HG03039 (cell line): Measurements from ENCODE around the gene PLPPR5.

Experiments
- ATAC-seq: cut with Tn5 transposase; IDR thresholded peaks from one replicate; pipeline ENCODE4 v1.9.1; 2021; ENCODE audit warnings: mild to moderate bottlenecking, moderate library complexity; ENCODE audit not compliant: unreplicated experiment

The PLPPR5 gene

DNA sequence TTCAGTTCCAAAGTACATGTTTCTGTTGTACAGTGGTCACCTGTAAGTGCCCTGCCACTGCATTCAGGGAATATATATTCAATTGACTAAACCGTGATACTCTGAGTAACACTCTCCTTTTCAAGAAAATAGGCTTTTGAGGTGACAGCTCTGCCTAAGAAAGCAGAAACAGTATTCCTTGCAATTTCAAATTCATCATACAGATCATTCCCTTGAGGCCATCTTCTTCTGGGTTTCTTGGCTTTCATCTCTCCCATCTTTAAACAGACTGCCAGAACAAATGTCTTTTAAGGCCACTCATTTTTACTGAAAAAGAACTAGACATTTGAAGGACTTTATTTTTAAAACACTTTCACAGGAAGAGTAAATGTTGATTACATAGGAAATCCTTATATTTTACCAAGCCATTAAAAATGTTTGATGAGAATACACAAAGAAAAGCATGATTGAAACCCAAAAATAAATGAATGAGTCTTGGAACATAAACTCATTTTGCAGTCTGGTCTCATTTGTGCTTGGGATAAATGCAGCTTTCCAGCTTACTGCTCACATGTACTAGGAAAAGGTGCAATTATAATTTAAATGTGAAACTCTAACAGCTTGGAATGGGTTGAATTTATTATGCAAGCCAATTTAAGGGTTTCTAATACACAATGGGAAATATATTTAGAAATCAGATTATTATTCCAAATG lies 34.7 kb downstream of the PLPPR5 start:
- ATAC-seq: no peak

DNA sequence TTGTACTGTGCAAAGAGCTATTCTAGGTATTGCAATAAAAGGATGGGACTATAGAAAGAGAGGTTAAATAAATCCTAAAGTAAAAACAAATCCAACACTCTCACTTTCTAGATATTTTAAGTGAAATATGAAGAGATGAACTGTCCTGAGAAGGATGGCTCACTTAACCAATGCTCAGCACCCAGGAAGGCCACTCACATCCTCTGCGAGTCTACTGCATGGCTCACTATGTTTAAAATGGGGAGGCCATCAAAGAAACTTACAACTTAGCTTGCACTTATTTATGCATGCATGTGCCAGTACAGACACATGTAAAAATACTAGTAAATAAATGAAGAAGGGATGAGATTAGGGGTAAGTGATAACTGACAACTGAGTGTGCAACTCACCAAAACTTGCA lies 37.5 kb downstream of the PLPPR5 start:
- no peak for ATAC-seq

DNA sequence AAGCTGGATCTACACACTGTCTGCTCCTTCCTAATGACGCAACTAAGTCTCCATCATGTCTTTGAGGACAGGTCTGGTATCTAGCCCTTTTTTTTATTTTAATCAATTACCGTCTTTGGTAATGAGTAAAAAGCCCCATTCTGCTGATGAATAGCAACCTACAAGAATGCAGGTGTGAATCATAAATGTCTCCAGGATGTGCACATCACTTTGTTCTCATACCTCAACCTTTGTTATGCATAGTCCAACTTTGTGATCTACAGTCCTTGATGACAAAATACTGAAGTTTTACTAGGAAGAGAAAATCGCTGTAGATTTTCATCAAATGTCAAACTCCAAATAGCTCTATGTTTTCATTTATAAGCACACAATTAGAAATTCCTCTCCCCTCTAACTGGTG lies 39.3 kb downstream of the PLPPR5 start:
- no peak for ATAC-seq

DNA sequence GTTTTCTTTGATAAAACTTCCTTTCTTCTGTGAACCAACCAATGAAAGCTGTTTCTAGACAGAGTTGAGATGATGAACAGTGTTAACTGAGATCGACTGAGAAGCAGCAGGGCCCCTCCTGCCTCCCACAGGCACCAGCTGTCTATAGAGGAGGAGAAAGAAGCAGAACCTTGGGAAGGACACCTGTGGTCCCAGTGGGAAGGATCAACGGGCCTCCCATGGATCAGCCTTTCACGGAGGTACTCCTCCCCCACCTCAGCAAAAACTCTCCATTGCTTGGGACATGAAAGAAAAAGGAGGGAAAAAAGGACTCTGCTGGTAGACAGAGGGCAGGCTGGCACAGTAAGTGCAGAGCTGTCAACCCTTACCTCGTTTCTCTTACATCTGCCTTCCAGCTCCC lies 40.5 kb downstream of the PLPPR5 start:
- no peak for ATAC-seq

DNA sequence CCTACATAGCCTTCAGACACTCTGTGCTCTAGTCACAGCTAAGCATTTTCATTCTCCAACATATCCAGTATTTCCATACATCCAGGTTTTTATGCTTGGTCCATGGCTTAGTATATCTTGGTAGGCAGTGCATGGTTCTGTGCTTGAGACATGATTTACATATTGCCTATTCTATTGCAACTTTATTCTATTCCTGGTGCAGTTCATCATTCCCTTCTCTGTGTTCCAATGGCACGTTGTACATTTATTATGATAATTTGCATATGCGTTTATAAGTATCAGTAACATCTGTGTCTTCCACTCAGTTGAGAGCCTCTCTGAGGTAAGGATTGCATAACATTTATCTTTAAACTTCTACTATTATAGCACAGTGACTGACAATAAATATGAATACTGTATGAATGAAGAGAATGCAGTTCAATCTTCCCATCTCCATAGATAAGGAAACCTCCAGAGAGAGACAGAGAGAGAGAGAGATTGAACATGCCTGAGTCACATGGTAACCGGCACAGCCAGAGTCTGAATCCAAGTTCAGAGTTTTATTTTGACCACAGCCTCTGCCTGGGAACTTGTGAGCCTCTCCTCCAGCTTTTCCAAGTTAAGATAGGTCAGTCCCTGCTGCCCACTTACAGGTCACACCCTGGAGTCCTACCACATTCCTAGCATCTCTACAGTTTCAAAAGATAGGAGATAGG lies 41.5 kb downstream of the PLPPR5 start:
- ATAC-seq: no peak

DNA sequence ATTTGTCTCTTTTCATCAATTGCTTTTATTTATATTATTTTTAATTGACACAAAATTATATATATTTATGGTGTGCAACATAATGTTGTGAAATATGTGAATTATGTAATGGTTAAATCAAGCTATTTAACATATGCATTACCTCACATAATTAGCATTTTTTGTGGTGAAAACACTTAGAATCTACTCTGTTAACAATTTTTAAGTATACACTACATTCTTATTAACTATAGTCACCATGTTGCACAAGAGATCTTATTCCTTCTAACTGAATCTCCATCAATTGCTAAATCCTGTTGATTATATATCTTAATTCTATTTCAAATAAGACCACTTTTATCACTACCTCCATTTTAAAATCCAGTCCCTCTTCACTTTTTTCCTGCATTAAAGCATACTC lies 42.5 kb downstream of the PLPPR5 start:
- ATAC-seq: no peak

DNA sequence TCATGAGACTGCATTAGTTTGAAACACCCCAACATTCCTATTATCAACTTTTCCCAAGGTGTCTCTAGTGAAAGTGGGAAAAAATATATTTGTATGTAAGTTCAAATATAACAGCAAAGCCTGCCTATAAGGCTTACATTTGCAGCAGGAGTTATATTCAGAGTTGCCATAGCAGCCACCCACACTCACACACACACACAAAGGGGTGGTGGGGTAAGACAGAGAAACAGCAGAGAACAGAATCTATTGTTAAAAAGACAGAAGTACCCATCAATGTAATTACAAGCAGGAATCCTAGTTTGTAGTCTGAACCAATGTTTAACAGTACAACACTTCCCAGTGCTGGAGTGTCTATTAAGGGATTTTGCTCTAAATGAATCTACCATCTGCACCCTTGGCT lies 55.0 kb downstream of the PLPPR5 start:
- ATAC-seq: no peak

DNA sequence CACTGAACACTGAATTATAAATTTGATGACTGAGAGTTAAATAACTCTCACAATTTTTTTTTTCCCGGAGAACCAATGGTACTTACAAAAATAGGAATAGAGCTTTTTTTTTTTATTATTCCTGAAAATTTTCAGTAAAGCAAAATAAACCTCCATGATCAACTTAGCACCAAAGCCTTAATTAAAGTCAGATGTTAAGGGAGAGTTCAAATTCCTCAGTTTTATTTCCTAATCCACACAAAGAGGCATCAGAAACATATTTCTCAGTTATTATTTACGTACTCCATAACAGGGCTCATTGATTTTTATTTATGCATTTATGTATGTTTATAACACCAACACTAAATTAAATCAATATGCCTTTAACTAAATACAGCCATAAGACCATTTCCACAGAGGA lies 55.5 kb downstream of the PLPPR5 start:
- ATAC-seq: no peak

DNA sequence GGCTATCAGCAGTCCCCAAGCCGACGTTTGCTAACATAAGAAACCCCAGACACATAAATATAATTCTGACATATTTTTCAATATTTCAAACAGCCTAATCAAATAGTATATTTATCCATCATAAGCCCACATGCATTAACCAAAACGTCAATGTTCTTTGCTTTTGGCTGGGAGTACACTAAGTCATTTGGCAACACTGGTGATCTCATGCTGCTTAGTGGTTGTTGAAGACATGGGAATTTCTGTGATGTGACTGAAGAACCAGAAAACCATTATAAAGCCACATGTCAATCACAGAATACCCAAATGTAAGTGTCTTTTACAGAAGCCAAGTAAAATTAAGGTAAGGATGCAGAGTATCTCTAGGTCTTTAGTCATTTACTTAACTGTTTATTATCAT lies 57.6 kb downstream of the PLPPR5 start:
- no peak for ATAC-seq

DNA sequence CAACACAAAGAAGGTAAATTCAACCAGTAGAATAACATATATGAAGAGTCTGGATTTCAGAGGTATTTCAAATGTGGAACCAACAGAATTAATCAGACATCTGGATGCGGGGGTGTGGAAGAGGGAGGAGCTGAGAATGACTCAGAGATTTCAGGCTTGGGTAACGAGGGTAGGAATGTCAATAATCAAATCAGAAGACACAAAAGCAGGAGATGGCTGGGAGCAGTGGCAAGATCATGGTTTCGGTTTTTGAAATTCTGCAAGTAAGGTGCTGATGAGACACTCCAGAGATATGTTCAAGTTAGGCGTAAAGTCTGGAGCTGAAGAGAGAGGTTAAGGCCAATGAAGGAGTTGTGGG lies 64.0 kb downstream of the PLPPR5 start:
- no peak for ATAC-seq

DNA sequence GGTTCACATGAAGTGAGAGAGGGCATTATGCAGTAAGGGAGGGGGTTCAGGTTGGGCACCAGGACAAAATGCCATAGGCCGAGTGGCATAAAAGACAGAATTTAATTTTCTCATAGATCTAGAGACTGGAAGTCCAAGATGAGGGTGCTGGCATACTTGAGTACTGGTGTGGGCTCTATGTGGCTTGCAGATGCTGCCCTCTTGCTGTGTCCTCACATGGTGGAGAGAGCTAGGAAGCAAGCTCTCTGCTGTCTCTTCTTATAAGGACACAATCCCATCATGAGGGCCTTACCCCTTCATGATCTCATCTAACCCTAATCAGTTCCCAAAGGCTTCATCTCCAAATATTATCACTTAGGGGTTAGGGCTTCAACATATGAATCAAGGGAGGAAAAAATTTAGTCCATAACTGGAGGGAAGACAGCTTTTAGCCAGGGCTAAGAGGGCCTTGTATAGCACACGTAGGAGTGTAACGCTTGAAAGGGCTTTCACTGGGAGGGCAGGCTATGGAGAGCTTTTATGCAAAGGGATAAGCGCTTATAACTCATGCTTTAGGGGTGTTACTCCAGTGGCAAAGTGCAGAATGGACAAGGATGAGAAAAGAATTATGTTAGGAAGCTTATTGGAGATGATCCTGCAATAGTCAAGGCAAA lies 64.5 kb downstream of the PLPPR5 start:
- no peak for ATAC-seq

DNA sequence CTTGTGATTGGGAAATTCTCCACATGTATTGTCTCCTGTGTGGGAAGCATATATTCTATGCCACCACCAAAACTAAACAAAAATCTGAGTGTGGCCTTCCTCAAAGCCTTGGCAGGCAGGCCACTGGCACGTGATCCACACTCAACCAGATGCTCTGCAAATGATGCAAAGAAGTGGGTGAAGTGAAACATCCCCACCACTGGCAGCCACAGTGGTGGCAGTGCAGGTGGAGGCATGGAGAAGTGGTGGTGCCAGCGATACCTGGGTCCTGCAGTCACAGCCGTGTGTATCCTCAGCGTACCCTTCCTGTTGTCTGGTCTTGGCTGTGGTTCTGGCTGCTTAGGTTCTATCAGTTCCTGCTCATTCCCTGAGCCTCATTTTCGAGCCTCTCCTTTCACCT lies 65.2 kb downstream of the PLPPR5 start:
- no peak for ATAC-seq

DNA sequence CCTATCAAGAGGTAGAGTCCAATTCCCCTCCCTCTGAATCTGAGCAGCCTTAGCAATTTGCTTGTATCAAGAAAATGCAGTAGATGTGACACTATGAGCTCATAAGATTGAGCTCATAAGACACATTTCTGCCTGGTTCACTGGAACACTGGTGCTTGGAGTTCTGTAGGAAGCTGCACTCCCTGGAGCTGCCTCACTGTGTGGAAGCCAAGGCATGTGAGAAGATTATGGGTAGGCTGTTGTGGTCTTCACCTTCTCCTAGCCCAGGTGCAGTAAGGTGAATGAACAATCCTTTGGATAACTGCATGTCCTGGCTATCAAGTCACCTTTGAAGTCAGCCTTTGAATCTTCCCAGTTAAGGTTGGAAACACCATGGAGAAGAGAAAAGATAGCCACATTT lies 67.3 kb downstream of the PLPPR5 start:
- no peak for ATAC-seq

DNA sequence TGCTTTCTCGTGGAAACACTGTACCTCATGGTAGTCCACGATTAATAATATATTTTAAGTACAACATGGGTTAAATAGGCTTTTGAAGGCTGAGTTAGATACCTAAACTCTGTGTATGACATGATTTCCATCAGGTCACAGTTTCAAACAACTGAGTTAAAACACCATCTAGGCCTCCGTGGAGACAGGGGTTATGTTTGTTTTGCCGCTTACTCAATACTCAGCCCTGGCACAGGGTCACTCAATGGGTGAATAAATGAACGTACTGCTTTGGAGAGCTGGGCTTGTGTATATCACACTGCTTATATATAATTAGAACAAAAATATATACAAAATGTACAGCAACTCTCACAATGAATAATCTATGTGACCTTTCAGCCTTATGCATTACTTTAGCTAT lies 72.5 kb downstream of the PLPPR5 start:
- ATAC-seq: no peak

DNA sequence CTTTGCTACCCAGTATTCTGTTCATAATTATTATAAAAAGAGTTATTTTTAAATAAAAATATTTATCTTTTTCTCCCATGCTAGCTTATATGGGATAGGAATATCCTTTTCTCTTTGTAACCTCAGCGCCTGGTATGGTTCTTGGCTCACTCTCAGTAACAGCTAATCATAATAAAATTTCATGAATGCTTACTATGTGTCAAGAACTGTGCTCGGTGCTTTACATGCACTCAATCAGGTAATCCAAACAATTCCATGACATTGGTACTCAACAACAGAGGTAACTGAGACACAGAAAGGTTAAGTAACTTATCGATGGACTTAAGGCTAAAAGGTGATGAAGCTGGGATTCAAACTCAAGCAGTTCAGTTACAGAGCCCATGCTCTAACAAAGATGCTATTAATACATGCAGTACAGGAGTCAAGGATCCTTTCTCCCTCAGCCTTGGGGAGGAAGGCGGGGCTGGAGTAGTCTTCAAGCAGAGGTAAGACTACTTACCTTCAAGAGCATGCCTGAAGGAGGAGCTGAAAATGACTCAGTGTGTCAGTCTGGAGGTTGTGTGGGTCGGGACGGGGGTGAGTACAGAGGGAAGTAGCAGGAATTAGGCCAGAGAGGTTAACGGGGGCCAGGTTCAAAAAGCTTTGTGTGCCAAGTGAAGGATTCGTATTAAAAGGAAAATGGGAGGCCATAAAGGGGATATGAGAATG lies 73.4 kb downstream of the PLPPR5 start:
- ATAC-seq: no peak

DNA sequence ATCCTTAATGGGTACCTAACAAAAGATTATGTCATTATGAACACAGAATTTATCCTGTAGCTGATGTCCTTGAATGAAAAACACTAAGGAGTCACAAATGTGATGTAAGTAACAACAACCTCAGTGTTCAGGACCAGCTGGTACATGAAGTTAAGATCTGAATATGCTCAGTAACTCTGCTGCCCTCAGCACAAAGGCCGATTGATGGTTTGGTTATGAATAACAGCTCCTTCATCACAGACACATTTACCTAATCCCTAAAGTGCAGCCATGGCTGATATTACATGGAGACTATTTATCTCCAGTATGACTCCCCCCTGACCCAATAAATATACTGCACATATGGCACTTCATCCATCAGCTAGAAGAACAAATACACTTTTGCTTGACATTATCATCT lies 75.2 kb downstream of the PLPPR5 start:
- no peak for ATAC-seq

DNA sequence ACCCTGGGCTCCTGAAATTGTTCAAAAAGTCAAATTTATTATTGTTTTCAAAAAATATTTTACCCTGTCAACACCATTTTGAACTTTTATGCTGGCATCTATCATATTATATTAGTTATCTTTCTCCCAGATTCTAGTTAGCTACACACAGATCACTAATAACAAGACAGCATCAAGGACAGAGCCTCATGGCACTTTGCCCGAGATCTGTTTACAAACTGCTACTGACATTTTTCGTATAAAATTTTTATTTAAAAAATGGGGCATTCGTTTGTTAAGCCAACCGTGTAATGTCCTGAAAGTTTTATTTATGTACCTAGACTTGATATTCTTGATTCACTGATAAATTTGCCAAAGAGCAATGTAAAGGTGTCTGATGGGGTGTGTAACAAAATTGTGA lies 78.1 kb downstream of the PLPPR5 start:
- no peak for ATAC-seq

DNA sequence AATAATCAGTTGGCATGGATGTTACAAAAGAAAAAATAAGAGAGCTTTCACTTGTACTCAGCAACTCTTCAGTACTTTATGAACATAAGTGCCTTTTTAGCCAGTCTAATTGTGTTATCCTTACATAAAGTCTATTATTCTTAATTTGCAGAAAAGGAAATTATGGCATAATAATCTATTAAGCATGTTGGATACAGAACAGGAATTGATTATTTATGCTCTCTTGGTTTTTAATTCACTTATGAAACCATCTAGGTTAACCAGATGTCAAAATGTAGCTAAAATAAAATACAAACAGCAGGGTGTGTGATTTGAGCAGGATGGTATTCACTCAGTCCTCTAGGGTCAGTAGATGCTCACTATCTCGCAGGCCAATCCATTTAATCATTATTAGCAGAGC lies 79.7 kb downstream of the PLPPR5 start:
- no peak for ATAC-seq

DNA sequence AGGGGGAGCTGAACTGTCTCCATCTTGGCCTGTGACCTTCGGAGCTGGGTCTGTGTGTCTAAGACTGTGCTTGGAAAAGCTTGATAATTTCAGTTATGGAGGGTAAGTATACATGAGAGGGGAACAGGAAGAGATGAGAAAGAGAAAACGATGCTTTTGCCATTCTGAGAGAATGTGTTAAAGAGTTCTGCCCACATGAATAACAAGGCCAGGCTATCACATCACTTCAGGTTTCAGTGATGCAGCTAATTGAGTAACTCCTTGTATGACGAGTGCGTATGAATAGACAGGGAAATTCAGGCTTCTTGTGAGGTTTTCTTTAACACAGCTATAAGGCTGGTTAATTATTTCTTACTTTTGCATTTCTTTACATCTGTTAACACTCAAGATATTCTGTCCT lies 81.0 kb downstream of the PLPPR5 start:
- ATAC-seq: no peak

DNA sequence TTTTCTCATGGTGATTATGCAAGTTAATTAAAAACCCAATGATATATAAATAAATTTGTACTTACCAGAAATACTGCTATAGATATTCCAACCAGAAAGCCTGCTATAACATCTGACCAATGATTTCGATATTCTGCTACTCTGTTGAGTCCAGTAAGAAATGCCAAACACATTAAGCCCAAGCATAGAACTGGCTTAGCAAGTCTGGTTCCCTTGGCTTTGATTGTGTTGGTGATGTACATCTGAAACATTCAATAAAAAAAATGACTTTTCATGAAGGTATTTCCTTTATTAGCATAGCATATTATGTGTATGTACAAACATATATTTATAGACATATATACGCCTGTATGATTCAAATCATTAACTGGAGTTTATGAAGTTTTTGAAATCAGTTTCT lies 82.8 kb downstream of the PLPPR5 start:
- ATAC-seq: no peak

DNA sequence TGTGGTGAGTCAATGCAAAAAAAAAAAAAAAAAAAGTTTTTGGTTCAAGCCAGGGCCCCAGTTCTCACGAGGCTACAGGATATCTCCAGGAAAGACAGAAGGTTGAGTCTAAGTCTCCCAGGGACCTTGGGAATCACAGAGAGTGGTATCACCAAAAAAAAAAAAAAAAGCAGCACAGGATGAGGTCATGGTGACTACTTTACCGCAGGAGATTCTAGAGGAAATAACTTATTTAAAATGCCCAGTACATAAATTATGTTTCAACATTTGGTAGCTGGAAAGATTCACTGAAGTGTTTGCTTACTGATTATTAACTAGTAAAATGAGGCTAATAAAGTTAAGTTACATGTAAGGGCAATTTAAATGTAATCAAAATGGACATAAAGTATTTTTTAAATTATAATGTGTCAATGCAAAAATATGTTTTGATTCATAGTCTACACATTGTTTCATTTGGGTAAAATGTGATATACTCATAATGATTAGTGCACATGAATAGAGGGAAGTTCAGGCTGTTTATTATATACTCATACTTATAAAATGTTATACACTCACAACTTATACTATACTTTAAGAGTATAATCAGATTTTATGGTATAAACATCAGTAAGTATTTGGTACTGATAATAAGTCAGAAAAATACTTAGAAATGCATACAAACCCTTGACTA lies 84.1 kb downstream of the PLPPR5 start:
- ATAC-seq: no peak
